ACHN (cell line): ENCODE results near the gene BEST4.
"Not testable (repeated sequence)": the region's sequence is repeated elsewhere in the genome, so short reads cannot be mapped to it uniquely, and the experiment has no call there.

Source experiments
- DNase-seq: peaks from one replicate; pipeline ENCODE4 v3.0.0-alpha.2; 2015
- in situ Hi-C: cut with HindIII; loops from 2 replicates; pipeline ENCODE4 v1.10.0; 2017; ENCODE audit warnings: low sequenced_read_pairs, low pct_ligation_motif_present, low pct_unique_long_range_greater_than_20kb

BEST4 gene

DNA sequence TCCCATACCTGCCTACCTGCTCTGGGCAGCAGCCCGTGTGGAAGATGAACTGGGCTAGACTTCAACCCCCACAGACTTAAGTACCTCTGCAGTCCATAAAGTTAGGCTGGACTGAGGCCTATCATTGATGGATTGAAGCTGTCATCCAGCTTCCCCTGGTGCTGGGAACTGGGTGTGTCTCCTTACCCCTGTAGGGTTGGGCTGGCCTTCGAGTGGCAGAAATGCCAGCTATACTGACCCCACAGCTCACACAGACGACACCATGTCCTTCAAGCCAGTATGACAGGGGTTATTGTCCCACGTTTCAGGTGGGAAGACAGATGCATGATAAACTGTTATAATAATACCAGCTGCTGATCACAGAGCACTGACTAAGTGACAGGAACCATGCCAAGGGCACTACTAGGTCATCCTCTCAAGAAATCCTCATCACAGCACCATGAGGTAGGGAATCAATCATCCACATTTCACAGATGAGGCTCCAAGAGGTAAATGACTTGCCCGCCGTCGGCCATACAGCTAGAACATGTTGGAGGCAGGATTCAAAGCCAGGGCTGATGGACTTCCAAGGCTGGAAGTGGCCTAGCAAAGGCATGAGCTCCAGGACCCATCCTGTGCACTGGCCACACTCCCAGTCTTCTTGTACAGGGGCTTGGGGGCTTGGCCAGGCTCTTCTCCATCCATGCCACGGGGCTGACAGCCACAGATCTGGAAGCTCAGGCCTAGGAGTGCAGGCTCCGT is at the start of gene BEST4:
Gene BEST4, minus strand, starts transcription at position 51 of the 741 bp plus-strand sequence. CDS start 465 bp downstream, outside the sequence.
- DNase-seq: no peak
- in situ Hi-C loops: no loop called here

- peak; percentile 72 for DNase-seq
- in situ Hi-C loops: no loop called here
Measured at GRCh38 chr1:44835738-44836675, 48.0 kb upstream of the BEST4 start.

GRCh38 chr1:44834328-44834727 is 46.4 kb upstream of the BEST4 start:
- in situ Hi-C loops: no loop called here
- no peak for DNase-seq

DNA sequence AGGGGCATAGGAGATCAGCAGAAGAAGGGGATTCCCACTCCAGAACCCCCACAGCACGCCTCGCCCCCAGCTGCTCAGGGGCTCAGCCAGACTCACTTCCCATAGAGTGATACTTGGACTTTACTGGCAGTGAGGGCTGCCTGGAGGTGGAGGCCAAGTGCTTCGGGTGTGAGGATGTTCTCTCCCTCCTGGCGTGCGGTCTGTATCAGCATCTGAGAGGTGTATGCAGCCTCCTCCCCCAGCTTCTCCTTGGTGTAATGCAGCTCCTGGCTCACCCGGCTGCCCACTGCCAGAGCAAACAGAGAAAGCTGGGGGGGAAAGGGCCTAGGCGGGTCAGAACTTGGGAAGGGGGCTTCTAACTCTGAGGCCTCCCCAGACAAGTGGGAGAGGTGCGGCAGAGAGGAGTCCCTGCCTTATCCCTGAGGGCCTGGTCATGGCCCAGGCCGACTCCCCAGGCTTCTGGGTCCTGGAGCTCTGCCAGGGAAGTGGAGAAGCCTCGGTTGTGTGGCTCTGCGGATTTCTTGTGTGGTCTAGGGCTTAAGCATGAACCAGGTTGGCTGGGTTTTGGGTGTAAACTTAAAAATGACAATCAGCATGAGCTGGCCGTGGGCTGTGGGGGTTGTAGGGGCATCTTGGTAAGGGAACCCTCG is 44.2 kb upstream of the BEST4 start:
- DNase-seq: no peak
- in situ Hi-C loops: no loop called here

DNA sequence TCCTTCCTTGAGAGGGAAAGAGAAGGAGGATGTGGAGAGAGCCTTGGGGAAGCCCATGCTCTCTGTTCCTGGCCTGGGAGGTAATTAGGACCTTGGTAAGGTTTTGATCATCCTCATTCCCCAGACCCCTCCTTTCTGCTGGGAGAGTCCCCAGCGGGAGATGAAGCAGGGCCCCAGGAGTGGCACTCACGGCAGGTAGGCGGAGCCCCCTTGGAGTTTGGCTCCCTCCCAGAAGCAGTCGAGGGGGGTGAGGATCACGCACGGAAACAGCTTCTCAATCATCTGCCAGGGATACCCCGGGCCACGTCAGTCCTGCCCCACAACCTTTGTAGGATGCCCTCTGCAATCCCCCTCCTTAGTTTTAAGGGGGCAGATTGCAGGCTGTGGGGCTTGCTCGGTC is 43.5 kb upstream of the BEST4 start:
- in situ Hi-C loops: no loop called here
- no peak for DNase-seq

GRCh38 chr1:44830900-44831304 is 42.9 kb upstream of the BEST4 start:
- in situ Hi-C loops: no loop called here
- no peak for DNase-seq

- in situ Hi-C loops: no loop called here
- DNase-seq: no peak
Measured at GRCh38 chr1:44829506-44830384, 41.8 kb upstream of the BEST4 start.

DNA sequence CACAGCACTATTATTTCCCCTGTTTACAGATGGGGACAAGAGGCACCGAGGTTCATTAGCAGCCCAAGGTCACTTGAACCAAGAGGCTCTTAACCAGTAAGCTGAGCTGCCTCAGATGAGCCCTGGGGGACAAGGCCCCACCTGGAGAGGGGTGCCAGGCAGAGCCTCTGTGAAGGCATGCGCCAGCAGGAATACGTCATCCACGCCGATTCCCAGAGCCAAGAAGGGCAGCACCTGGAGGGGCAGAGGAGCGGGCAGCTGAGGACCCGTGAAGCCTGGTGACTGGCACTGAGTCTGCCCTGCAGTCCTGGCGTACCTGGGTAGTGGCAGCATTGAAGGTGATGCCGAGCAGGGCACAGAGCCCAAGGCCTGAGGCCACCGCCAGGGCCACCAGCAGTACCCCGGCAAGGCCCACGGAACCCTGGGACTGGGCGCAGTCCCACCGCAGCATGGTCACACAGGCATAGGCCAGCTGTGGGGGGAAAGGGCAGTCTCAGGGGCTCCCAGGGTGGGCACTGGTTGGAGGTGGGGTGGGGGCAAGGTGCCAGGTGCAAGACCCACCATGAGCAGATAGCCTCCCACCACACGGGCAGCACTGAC is 41.0 kb upstream of the BEST4 start:
- DNase-seq: no peak
- in situ Hi-C loops: no loop called here

DNA sequence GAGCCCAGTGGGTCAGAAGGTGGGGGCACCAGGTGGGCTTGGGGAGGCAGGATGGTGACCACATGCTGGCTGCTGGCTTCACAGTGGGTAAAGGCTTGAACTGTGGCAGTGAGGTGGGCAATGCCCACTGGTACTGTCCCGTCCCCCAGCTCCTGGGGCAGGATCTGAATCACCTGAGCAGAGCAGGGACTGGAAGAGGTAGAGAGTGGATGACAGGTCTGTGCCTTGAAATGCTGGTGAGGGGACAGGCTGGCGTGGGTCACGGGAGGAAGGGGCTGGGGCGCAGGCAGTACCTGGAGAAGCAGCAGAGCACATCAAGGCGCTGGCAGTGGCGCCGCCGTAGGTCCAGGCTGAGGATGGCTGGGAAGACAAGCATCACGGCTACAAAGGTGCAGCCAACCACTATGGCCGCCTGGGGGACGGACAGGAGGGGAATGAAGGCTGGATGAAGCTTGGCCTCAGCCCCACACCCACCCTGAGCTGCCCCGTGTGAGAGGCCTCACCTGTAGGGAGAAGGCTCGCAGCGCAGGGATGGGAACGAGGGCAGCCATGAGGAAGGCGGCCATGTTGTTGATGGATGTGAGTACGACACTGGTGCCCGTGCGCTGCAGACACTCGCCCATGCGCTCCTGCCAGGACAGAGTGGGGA is 40.2 kb upstream of the BEST4 start:
- in situ Hi-C loops: no loop called here
- no peak for DNase-seq

GRCh38 chr1:44827197-44828002 is 39.4 kb upstream of the BEST4 start:
- DNase-seq: no peak
- in situ Hi-C loops: no loop called here

- in situ Hi-C loops: no loop called here
- DNase-seq: no peak
Measured at GRCh38 chr1:44826375-44827196, 38.6 kb upstream of the BEST4 start.

DNA sequence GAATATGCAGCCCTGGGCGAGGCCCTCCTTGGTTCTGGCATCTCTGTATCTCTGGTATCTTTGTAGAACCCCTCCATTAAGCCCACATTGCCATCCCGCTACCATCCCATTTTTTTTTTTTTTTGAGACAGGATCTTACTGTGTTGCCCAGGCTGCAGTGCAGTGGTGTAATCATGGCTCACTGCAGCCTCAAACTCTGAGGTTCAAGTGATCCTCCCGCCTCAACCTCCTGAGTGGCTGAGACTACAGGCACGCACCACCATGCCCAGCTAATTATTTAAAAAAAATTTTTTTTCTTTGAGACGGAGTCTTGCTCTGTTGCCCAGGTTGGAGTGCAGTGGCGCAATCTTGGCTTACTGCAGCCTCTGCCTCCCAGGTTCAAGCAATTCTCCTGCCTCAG is 36.4 kb upstream of the BEST4 start:
- DNase-seq, in situ Hi-C loops: not testable (repeated sequence)

DNA sequence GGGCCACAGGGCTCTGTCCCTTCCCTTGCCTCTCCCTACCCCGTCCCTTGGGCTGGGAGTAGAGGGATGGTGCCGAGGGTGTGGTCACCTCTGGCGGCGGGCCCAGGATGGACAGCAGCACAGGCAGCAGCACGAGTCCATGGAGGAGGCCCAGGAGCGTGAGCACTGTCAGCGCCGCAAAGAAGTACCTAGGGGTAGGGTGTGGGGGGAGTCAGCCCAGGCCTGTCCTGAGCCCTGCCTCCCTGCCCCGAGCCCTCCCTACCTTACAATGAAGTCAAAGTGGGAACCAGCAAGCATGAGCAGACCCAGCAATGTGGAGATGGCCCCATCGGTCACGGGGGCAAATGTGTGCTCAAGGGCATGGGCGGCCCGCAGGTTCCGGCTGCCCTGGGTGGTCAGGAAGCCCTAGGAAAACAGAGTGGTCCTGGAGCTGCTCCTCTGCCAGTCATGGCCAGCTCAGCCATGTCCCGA is 35.0 kb upstream of the BEST4 start:
- in situ Hi-C loops: no loop called here
- no peak for DNase-seq

GRCh38 chr1:44822131-44822701 is 34.2 kb upstream of the BEST4 start:
- in situ Hi-C loops: no loop called here
- DNase-seq: no peak

DNA sequence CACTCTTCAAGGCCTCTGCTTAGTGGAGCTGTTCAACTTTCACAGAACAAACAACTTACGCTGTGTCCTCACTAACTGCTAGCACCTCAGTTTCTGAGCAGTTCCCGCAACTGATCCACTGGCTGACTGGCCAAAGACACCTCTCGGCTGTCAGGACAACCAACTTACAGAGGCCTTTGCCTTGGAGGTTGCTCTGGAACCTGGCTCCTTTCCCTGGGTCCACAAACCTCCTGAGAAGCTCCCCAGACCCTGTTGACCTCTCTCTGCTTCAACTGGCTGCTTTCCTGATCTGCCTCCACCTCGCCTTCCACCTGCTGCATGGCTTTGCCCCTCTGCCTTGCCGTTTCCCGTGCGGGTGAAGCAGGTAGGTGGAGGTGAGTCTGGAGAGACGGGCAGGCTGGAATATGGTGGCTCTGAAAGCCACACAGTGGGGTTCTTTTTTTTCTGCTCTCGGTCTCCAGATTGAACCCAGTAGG is 33.3 kb upstream of the BEST4 start:
- DNase-seq: no peak
- in situ Hi-C loops: no loop called here
